HG03103 (cell line): ENCODE measurements around the gene MINDY4.

Source experiments
- ATAC-seq: cut with Tn5 transposase; IDR thresholded peaks from one replicate; pipeline ENCODE4 v1.9.1; 2021; ENCODE audit warnings: low read depth; ENCODE audit not compliant: unreplicated experiment

MINDY4 gene

GRCh38 chr7:30923009-30923773 lies 152.0 kb downstream of the MINDY4 start:
- ATAC-seq, result no peak

- ATAC-seq, result no peak
Observed at GRCh38 chr7:30923774-30924413, 152.7 kb downstream of the MINDY4 start.

- no peak for ATAC-seq
Observed at GRCh38 chr7:30924624-30925023, 153.4 kb downstream of the MINDY4 start.

GRCh38 chr7:30925117-30925516 lies 153.9 kb downstream of the MINDY4 start:
- ATAC-seq, result no peak

- no peak for ATAC-seq
Observed at GRCh38 chr7:30925913-30926312, 154.7 kb downstream of the MINDY4 start.

- no peak for ATAC-seq
Observed at GRCh38 chr7:30926313-30926712, 155.1 kb downstream of the MINDY4 start.

GRCh38 chr7:30927040-30927439 lies 155.8 kb downstream of the MINDY4 start:
- no peak for ATAC-seq

- no peak for ATAC-seq
Observed at GRCh38 chr7:30927559-30927958, 156.3 kb downstream of the MINDY4 start.

- no peak for ATAC-seq
Observed at GRCh38 chr7:30928254-30928872, 157.1 kb downstream of the MINDY4 start.

- no peak for ATAC-seq
Observed at GRCh38 chr7:30929686-30930085, 158.5 kb downstream of the MINDY4 start.

GRCh38 chr7:30930621-30931020 lies 159.4 kb downstream of the MINDY4 start:
- no peak for ATAC-seq

GRCh38 chr7:30931161-30931928 lies 160.1 kb downstream of the MINDY4 start:
- ATAC-seq, result no peak

GRCh38 chr7:30931929-30932540 lies 160.8 kb downstream of the MINDY4 start:
- no peak for ATAC-seq

GRCh38 chr7:30932562-30932961 lies 161.3 kb downstream of the MINDY4 start:
- ATAC-seq, result no peak

- no peak for ATAC-seq
Observed at GRCh38 chr7:30933124-30933974, 162.1 kb downstream of the MINDY4 start.

GRCh38 chr7:30934225-30934624 lies 163.0 kb downstream of the MINDY4 start:
- ATAC-seq, result no peak

- no peak for ATAC-seq
Observed at GRCh38 chr7:30934732-30935568, 163.7 kb downstream of the MINDY4 start.

GRCh38 chr7:30935569-30935877 lies 164.3 kb downstream of the MINDY4 start:
- ATAC-seq, result no peak

- no peak for ATAC-seq
Observed at GRCh38 chr7:30936650-30937245, 165.5 kb downstream of the MINDY4 start.
